ENCODE data around the gene SLC22A17. TPM values are rescaled to one million over a fixed set of nuclear protein-coding genes. Genes with fewer than 3 reads are reported as not detected.

The SLC22A17 gene
- total and polyA plus RNA-seq, 9 of the 15 experiments (the other 6 are each of a cell fraction or from before 2014, with no cell fraction given) = 0.07 to 0.09 TPM; not detected in 7

DNA sequence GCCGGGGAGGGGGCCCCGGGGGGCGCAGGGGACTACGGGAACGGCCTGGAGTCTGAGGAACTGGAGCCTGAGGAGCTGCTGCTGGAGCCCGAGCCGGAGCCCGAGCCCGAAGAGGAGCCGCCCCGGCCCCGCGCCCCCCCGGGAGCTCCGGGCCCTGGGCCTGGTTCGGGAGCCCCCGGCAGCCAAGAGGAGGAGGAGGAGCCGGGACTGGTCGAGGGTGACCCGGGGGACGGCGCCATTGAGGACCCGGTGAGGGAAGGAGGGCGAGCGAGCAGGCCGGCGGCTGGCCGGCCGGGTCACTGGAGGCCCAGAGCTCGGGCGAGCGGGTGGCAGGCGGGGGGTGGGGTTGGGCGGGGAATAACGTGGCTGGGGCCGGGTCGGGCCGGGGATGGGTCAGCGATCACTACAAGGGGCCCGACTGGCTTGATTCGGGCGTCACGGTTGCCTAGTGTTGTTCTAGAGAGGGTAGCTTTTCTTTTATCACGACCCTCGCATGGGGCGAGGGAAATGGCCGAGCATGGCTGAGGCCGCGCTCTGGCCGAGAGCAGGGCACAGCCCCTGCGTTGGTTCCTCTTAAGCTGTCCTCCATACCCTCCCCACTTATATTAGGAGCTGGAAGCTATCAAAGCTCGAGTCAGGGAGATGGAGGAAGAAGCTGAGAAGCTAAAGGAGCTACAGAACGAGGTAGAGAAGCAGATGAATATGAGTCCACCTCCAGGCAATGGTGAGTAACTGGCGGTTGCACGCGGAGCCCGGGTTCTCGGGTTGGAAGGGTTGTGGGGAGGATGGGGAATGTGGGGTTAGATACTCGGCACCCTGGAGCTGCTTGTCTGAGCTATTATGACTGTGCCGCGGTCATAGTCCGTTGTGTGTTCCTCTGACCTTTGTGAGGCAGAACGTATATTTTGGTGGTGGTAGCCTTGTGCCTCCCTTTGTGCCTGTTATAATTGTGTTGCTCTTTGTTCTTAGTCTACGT, 30.8 kb downstream of the SLC22A17 start:
- H3K4me3 ChIP-seq = peak overlapping the region; percentile 90
- whole genome bisulfite sequencing (ENCODE audit: insufficient coverage, low coverage, missing lambda C conversion rate) = under 1% methylated on average over 24 of the region's 64 CpGs
- ATAC-seq (peak; percentile 49), FAIRE-seq (peak; percentile 51), DNase-seq (ENCODE audit: extremely low read depth in 1 of 4, low spot score in 3 of 4) (peak; percentile 65 to 81 (median 74))
- POLR2A ChIA-PET = interaction anchor here (0.6 to 3.9 kb wide), 30 partner anchors 9 to 502 kb away, joined by 3 to 30 read pairs (median 4); partner anchors contain the start of genes HAUS4, HOMEZ, MYH7 and PPP1R3E
- no peaks in the 10 kb centered on the region for H3K9me3 ChIP-seq (replicated peaks; ENCODE audit: control insufficient read depth, insufficient read depth, low read depth, low read length)
- peak overlapping the region; percentile 97 to 100 for H3K9ac ChIP-seq (ENCODE audit: insufficient read depth in 1 of 2, low read depth in 2 of 2, low read length in 2 of 2)
- in situ Hi-C loops (cut with MboI) = no loop called here
- peak overlapping the region; percentile 95 for H3K27ac ChIP-seq (ENCODE audit: extremely low read depth, low read depth, low read length)
- no peaks in the 10 kb centered on the region for H3K27me3 ChIP-seq (ENCODE audit: control insufficient read depth in 2 of 2, insufficient read depth in 2 of 2, low read length in 2 of 2)
- CTCF ChIA-PET (ENCODE audit: low intra/inter-chr PET ratio) = interaction anchor here (0.7 to 1.1 kb wide), 2 partner anchors 57 to 202 kb away, joined by 3 to 4 read pairs; no protein-coding TSS in a partner anchor
- H3K4me2 ChIP-seq (ENCODE audit: insufficient read depth, low read length) = peak overlapping the region; percentile 98
- peaks cover 58% of the 10 kb centered on the region; the same call in 2 of the 3 replicates for H3K36me3 ChIP-seq (ENCODE audit: control insufficient read depth, insufficient read depth, low read length)
- peak overlapping the region; percentile 68 for H2AFZ ChIP-seq (ENCODE audit: low read depth, low read length)
- intact Hi-C loops (cut with micrococcal nuclease) = loop anchor here (2.0 to 10.0 kb wide), 4 partner anchors 15 to 233 kb away; partner anchors contain the start of genes BCL2L2, THTPA and ZFHX2
- no peaks in the 10 kb centered on the region; the same call in 1 of the 2 replicates for H4K20me1 ChIP-seq (replicated peaks; ENCODE audit: control insufficient read depth, insufficient read depth, low read length)
- no peaks in the 10 kb centered on the region for H3K9me1 ChIP-seq (ENCODE audit: control insufficient read depth, insufficient read depth, low read length)
- peaks cover 34% of the 10 kb centered on the region for H3K79me2 ChIP-seq (ENCODE audit: control insufficient read depth, insufficient read depth, low read length)
- BruUV-seq (replicated peaks) = no TSS peak
- peaks cover 11 to 17% of the 10 kb centered on the region in 2 experiments; a peak in 4 of 5 replicates for H3K4me1 ChIP-seq (replicated peaks in 1 of 2; ENCODE audit: control insufficient read depth in 2 of 2, insufficient read depth in 2 of 2, low read length in 2 of 2)
- TF ChIP-seq, protein P1, sequence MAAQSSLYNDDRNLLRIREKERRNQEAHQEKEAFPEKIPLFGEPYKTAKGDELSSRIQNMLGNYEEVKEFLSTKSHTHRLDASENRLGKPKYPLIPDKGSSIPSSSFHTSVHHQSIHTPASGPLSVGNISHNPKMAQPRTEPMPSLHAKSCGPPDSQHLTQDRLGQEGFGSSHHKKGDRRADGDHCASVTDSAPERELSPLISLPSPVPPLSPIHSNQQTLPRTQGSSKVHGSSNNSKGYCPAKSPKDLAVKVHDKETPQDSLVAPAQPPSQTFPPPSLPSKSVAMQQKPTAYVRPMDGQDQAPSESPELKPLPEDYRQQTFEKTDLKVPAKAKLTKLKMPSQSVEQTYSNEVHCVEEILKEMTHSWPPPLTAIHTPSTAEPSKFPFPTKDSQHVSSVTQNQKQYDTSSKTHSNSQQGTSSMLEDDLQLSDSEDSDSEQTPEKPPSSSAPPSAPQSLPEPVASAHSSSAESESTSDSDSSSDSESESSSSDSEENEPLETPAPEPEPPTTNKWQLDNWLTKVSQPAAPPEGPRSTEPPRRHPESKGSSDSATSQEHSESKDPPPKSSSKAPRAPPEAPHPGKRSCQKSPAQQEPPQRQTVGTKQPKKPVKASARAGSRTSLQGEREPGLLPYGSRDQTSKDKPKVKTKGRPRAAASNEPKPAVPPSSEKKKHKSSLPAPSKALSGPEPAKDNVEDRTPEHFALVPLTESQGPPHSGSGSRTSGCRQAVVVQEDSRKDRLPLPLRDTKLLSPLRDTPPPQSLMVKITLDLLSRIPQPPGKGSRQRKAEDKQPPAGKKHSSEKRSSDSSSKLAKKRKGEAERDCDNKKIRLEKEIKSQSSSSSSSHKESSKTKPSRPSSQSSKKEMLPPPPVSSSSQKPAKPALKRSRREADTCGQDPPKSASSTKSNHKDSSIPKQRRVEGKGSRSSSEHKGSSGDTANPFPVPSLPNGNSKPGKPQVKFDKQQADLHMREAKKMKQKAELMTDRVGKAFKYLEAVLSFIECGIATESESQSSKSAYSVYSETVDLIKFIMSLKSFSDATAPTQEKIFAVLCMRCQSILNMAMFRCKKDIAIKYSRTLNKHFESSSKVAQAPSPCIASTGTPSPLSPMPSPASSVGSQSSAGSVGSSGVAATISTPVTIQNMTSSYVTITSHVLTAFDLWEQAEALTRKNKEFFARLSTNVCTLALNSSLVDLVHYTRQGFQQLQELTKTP (IDR thresholded peaks at IDR 0.05; ENCODE audit: low read depth in 1 of 2, partially characterized antibody in 2 of 2) = peak in 1 of 2 experiments; percentile 16
- TF ChIP-seq GTF2E2 (tag; IDR thresholded peaks at IDR 0.05) = peak; percentile 90; the same call in 1 of the 2 replicates
- TF ChIP-seq, protein P2, sequence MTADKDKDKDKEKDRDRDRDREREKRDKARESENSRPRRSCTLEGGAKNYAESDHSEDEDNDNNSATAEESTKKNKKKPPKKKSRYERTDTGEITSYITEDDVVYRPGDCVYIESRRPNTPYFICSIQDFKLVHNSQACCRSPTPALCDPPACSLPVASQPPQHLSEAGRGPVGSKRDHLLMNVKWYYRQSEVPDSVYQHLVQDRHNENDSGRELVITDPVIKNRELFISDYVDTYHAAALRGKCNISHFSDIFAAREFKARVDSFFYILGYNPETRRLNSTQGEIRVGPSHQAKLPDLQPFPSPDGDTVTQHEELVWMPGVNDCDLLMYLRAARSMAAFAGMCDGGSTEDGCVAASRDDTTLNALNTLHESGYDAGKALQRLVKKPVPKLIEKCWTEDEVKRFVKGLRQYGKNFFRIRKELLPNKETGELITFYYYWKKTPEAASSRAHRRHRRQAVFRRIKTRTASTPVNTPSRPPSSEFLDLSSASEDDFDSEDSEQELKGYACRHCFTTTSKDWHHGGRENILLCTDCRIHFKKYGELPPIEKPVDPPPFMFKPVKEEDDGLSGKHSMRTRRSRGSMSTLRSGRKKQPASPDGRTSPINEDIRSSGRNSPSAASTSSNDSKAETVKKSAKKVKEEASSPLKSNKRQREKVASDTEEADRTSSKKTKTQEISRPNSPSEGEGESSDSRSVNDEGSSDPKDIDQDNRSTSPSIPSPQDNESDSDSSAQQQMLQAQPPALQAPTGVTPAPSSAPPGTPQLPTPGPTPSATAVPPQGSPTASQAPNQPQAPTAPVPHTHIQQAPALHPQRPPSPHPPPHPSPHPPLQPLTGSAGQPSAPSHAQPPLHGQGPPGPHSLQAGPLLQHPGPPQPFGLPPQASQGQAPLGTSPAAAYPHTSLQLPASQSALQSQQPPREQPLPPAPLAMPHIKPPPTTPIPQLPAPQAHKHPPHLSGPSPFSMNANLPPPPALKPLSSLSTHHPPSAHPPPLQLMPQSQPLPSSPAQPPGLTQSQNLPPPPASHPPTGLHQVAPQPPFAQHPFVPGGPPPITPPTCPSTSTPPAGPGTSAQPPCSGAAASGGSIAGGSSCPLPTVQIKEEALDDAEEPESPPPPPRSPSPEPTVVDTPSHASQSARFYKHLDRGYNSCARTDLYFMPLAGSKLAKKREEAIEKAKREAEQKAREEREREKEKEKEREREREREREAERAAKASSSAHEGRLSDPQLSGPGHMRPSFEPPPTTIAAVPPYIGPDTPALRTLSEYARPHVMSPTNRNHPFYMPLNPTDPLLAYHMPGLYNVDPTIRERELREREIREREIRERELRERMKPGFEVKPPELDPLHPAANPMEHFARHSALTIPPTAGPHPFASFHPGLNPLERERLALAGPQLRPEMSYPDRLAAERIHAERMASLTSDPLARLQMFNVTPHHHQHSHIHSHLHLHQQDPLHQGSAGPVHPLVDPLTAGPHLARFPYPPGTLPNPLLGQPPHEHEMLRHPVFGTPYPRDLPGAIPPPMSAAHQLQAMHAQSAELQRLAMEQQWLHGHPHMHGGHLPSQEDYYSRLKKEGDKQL (CRISPR knock-in tag; IDR thresholded peaks at IDR 0.05; ENCODE audit: borderline replicate concordance) = no peak
- no peak for TF ChIP-seq ZNF699 (CRISPR knock-in tag; IDR thresholded peaks at IDR 0.05; ENCODE audit: insufficient replicate concordance)
